AG10803 (cell line): ENCODE results near the gene AKIP1.
A peak's percentile ranks its signal among the peaks of the same experiment; 100 is the strongest.
"Not testable (repeated sequence)": the region's sequence is repeated elsewhere in the genome, so short reads cannot be mapped to it uniquely, and the experiment has no call there.

Source experiments
- DNase-seq: peaks from one replicate; pipeline ENCODE4 v3.0.0; 2010; ENCODE audit warnings: low read depth
- H3K4me3 ChIP-seq: 2 replicates; pipeline ENCODE4 v1.5.1; 2011; ENCODE audit warnings: mild to moderate bottlenecking, low read length, control low read depth
- CTCF ChIP-seq: conservative IDR thresholded peaks from 2 replicates; pipeline ENCODE4 v1.5.1; 2011; ENCODE audit warnings: mild to moderate bottlenecking, low read length, control low read depth, inconsistent platforms

Gene AKIP1

GRCh38 chr11:8871171-8871775, 39.7 kb upstream of the AKIP1 start:
- H3K4me3 ChIP-seq = peak overlapping the region; percentile 77
- 0 out of 2 replicates have a peak, but pooled peaks have one; percentile 4 for TF ChIP-seq CTCF
- DNase-seq = peak; percentile 94

GRCh38 chr11:8871962-8872361, 39.0 kb upstream of the AKIP1 start:
- DNase-seq = peak; percentile 17
- no peak for TF ChIP-seq CTCF
- peak overlapping the region; percentile 77 for H3K4me3 ChIP-seq

GRCh38 chr11:8873741-8874405, 37.1 kb upstream of the AKIP1 start:
- no peak for TF ChIP-seq CTCF
- DNase-seq = no peak
- no peak overlapping the region for H3K4me3 ChIP-seq

GRCh38 chr11:8878771-8879170, 32.2 kb upstream of the AKIP1 start:
- no peak for DNase-seq
- TF ChIP-seq CTCF = no peak
- H3K4me3 ChIP-seq = no peak overlapping the region

- not testable (repeated sequence) for DNase-seq, H3K4me3 ChIP-seq
Observed at GRCh38 chr11:8881585-8881984, 29.4 kb upstream of the AKIP1 start.

- no peak for TF ChIP-seq CTCF
- no peak for DNase-seq
- H3K4me3 ChIP-seq = no peak overlapping the region
Observed at GRCh38 chr11:8886322-8886721, 24.7 kb upstream of the AKIP1 start.

- not testable (repeated sequence) for DNase-seq, H3K4me3 ChIP-seq
Observed at GRCh38 chr11:8891185-8891584, 19.8 kb upstream of the AKIP1 start.

- no peak overlapping the region for H3K4me3 ChIP-seq
- TF ChIP-seq CTCF = no peak
- DNase-seq = no peak
Observed at GRCh38 chr11:8899119-8899753, 11.8 kb upstream of the AKIP1 start.
